GM19025 (cell line): Measurements from ENCODE around the gene IL21R.

Experiments used
- ATAC-seq: cut with Tn5 transposase; IDR thresholded peaks from one replicate; pipeline ENCODE4 v1.9.1; 2021; ENCODE audit warnings: mild to moderate bottlenecking, low read depth, moderate library complexity; ENCODE audit not compliant: unreplicated experiment

The IL21R gene

GRCh38 chr16:27401768-27402568, at the start of gene IL21R:
IL21R (plus strand) TSS chr16:27402174; CDS start chr16:27430072, 27,898 bp downstream.
- ATAC-seq, result peak; percentile 53

- no peak for ATAC-seq
Observed at GRCh38 chr16:27353853-27354252, 48.1 kb upstream of the IL21R start.

- ATAC-seq, result no peak
Observed at GRCh38 chr16:27355610-27356009, 46.4 kb upstream of the IL21R start.

GRCh38 chr16:27356794-27357193, 45.2 kb upstream of the IL21R start:
- ATAC-seq, result no peak

GRCh38 chr16:27359051-27359450, 42.9 kb upstream of the IL21R start:
- ATAC-seq, result no peak

GRCh38 chr16:27359615-27360014, 42.4 kb upstream of the IL21R start:
- ATAC-seq, result no peak

GRCh38 chr16:27361987-27362386, 40.0 kb upstream of the IL21R start:
- no peak for ATAC-seq

- ATAC-seq, result no peak
Observed at GRCh38 chr16:27362570-27363245, 39.3 kb upstream of the IL21R start.

GRCh38 chr16:27363246-27363632, 38.7 kb upstream of the IL21R start:
- no peak for ATAC-seq

GRCh38 chr16:27363797-27364196, 38.2 kb upstream of the IL21R start:
- ATAC-seq, result no peak

- no peak for ATAC-seq
Observed at GRCh38 chr16:27364493-27365141, 37.4 kb upstream of the IL21R start.

GRCh38 chr16:27365142-27366089, 36.6 kb upstream of the IL21R start:
- ATAC-seq, result no peak

GRCh38 chr16:27366687-27367460, 35.1 kb upstream of the IL21R start:
- ATAC-seq, result no peak

- ATAC-seq, result peak; percentile 83
Observed at GRCh38 chr16:27367461-27368357, 34.3 kb upstream of the IL21R start.

- no peak for ATAC-seq
Observed at GRCh38 chr16:27368358-27368722, 33.6 kb upstream of the IL21R start.

- ATAC-seq, result no peak
Observed at GRCh38 chr16:27369806-27370205, 32.2 kb upstream of the IL21R start.

- ATAC-seq, result no peak
Observed at GRCh38 chr16:27370318-27370717, 31.7 kb upstream of the IL21R start.

GRCh38 chr16:27373312-27373711, 28.7 kb upstream of the IL21R start:
- no peak for ATAC-seq
